ENCODE data around the gene SLC9C2. TPM values are rescaled to one million over a fixed set of nuclear protein-coding genes. Genes with fewer than 3 reads are reported as not detected.

Gene SLC9C2
- total RNA-seq, 1 experiment from 2014 or later, result not detected

DNA sequence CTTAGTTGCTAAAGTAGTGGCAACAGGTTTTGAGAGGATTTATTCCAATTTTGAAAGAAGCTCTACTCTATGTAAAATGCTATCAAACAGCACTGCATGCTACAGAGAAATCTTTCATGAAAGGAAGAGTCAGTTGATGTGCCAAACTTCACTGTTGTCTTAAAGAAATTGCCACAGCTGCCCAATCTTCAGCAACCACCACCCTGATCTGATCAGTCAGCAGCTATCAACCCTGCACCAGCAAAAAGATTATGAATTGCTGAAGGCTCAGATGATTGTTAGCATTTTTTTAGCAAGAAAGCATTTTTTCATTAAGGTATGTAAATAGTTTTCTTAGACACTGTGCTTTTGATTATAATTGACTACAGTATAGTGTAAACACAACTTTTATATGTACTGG, 49.6 kb downstream of the SLC9C2 start:
- in situ Hi-C loops (cut with HindIII; ENCODE audit: low pct_unique_long_range_greater_than_20kb, low sequenced_read_pairs) (no loop called here), intact Hi-C loops (cut with micrococcal nuclease; ENCODE audit: unreplicated experiment) (no loop called here)
- H3K4me3 ChIP-seq (ENCODE audit: low read depth in 2 of 2, low read length in 2 of 2), result no peak overlapping the region
- peaks cover 4% of the 10 kb centered on the region; the same call in 1 of the 2 replicates for H3K27me3 ChIP-seq (ENCODE audit: control insufficient read depth, insufficient read depth, low read length)
- no peaks in the 10 kb centered on the region for H3K9me3 ChIP-seq (ENCODE audit: control insufficient read depth, insufficient read depth, low read depth, low read length)
- no peaks in the 10 kb centered on the region for H3K4me1 ChIP-seq (ENCODE audit: control insufficient read depth, insufficient read depth, low read length)
- POLR2A ChIA-PET, result no interaction called here
- no peak for ATAC-seq
- DNase-seq (ENCODE audit: low read depth, low spot score), result no peak
- BruUV-seq (replicated peaks), result no TSS peak
- TF ChIP-seq POLR2AphosphoS5 (IDR thresholded peaks at IDR 0.05; ENCODE audit: low read depth, low read length), result no peak
- TF ChIP-seq SIN3A (IDR thresholded peaks at IDR 0.05; ENCODE audit: borderline replicate concordance, insufficient read depth, low read depth, low read length), result no peak
- no peak for TF ChIP-seq TCF7L2 (IDR thresholded peaks at IDR 0.05; ENCODE audit: low read depth, low read length)
- TF ChIP-seq REST (IDR thresholded peaks at IDR 0.05; ENCODE audit: insufficient read depth in 1 of 2, low read depth in 2 of 2, low read length in 1 of 2), result no peak
- no peak for TF ChIP-seq CTCF (IDR thresholded peaks at IDR 0.05)
- no peaks in the 10 kb centered on the region; the same call in 1 of the 2 replicates for H3K36me3 ChIP-seq (ENCODE audit: control insufficient read depth, insufficient read depth, low read length)
- no peak overlapping the region for H3K27ac ChIP-seq (ENCODE audit: low read length)
- CTCF ChIA-PET, result no interaction called here

DNA sequence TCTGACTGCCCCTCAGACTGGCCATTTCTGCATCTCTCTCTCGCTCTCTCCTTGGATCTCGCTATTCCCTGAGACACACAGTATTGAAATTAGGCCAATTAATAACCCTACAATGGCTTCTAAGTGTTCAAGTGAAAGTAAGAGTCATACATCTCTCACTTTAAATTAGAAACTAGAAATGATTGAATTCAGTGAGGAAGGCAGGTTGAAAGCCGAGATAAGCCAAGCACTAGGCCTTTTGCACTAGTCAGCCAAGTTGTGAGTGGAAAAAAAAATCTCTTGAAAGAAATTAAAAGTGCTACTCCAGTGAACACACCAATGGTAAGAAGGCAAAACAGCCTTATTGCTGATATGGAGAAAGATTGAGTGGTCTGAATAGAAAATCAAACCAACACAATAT, 51.2 kb downstream of the SLC9C2 start:
- POLR2A ChIA-PET, result no interaction called here
- no TSS peak for BruUV-seq (replicated peaks)
- intact Hi-C loops (cut with micrococcal nuclease; ENCODE audit: unreplicated experiment) (no loop called here), in situ Hi-C loops (cut with HindIII; ENCODE audit: low pct_unique_long_range_greater_than_20kb, low sequenced_read_pairs) (no loop called here)
- H3K27ac ChIP-seq (ENCODE audit: low read length), result no peak overlapping the region
- peaks cover 4% of the 10 kb centered on the region; the same call in 1 of the 2 replicates for H3K27me3 ChIP-seq (ENCODE audit: control insufficient read depth, insufficient read depth, low read length)
- no peaks in the 10 kb centered on the region; the same call in 1 of the 2 replicates for H3K36me3 ChIP-seq (ENCODE audit: control insufficient read depth, insufficient read depth, low read length)
- H3K4me3 ChIP-seq (ENCODE audit: low read depth in 2 of 2, low read length in 2 of 2), result no peak overlapping the region
- DNase-seq (ENCODE audit: low read depth, low spot score) (no peak), ATAC-seq (no peak)
- TF ChIP-seq SIN3A (IDR thresholded peaks at IDR 0.05; ENCODE audit: borderline replicate concordance, insufficient read depth, low read depth, low read length) (no peak), CTCF (IDR thresholded peaks at IDR 0.05) (no peak), TCF7L2 (IDR thresholded peaks at IDR 0.05; ENCODE audit: low read depth, low read length) (no peak), REST (IDR thresholded peaks at IDR 0.05; ENCODE audit: insufficient read depth in 1 of 2, low read depth in 2 of 2, low read length in 1 of 2) (no peak)
- CTCF ChIA-PET, result no interaction called here
- no peaks in the 10 kb centered on the region for H3K9me3 ChIP-seq (ENCODE audit: control insufficient read depth, insufficient read depth, low read depth, low read length)
- H3K4me1 ChIP-seq (ENCODE audit: control insufficient read depth, insufficient read depth, low read length), result no peaks in the 10 kb centered on the region

Data from Panc1 (cell line).